CD14-positive monocyte (primary cell): Measurements from ENCODE around the gene SETD3. TPM values are rescaled to one million over a fixed set of nuclear protein-coding genes. Genes with fewer than 3 reads are reported as not detected.

Experiments used
- DNase-seq, 3 donors: peaks; one replicate each; pipeline ENCODE4 v3.0.0-alpha.2; 2011 to 2022
- H2AFZ ChIP-seq: 2 replicates; pipeline ENCODE4 v1.6.0; 2012; ENCODE audit warnings: mild to moderate bottlenecking, low read depth, low read length, inconsistent platforms; ENCODE audit not compliant: insufficient read depth, poor library complexity, severe bottlenecking
- H3K27ac ChIP-seq, 2 donors: 1 replicate in 1 of 2; 2 replicates in 1 of 2; pipeline ENCODE4 v1.5.1; 2012 to 2013; ENCODE audit warnings: low read length in 2 of 2, control low read depth in 1 of 2, inconsistent platforms in 1 of 2, low read depth in 1 of 2, mild to moderate bottlenecking in 1 of 2
- H3K27me3 ChIP-seq, 2 donors: one replicate each; pipeline versions ENCODE4 v1.6.0 to v1.6.1; 2011 to 2013; ENCODE audit warnings: low read length in 2 of 2; ENCODE audit not compliant: control insufficient read depth in 2 of 2, insufficient read depth in 2 of 2
- H3K36me3 ChIP-seq, 2 donors: replicated peaks in 1 of 2; 1 replicate in 1 of 2; 2 replicates in 1 of 2; pipeline versions ENCODE4 v1.5.1 to v1.6.1; 2012 to 2013; ENCODE audit warnings: low read length in 2 of 2, control low read depth in 1 of 2, inconsistent platforms in 1 of 2, mild to moderate bottlenecking in 1 of 2; ENCODE audit not compliant: insufficient read depth in 2 of 2, control insufficient read depth in 1 of 2
- H3K4me1 ChIP-seq, 2 donors: 1 replicate in 1 of 2; 2 replicates in 1 of 2; pipeline versions ENCODE4 v1.5.1 to v1.6.1; 2012 to 2013; ENCODE audit warnings: low read length in 2 of 2, control low read depth in 1 of 2, inconsistent platforms in 1 of 2, mild to moderate bottlenecking in 1 of 2, moderate library complexity in 1 of 2; ENCODE audit not compliant: insufficient read depth in 2 of 2, control insufficient read depth in 1 of 2
- H3K4me2 ChIP-seq: replicated peaks from 2 replicates; pipeline ENCODE3; 2012; ENCODE audit warnings: low read length, moderate library complexity, mild to moderate bottlenecking; ENCODE audit not compliant: poor library complexity, severe bottlenecking; ENCODE audit errors: extremely low read depth
- H3K4me3 ChIP-seq, 3 experiments: fragments of 200-600 bp in 1 of 3; sonication (generic) in 1 of 3; replicated peaks in 1 of 3; 1 replicate in 2 of 3; 2 replicates in 1 of 3; pipeline ENCODE4 v1.5.1; 2011 to 2013; ENCODE audit warnings: low read length in 3 of 3, mild to moderate bottlenecking in 3 of 3, control low read depth in 2 of 3, low read depth in 2 of 3, inconsistent platforms in 1 of 3, moderate library complexity in 1 of 3
- H3K79me2 ChIP-seq: 2 replicates; pipeline ENCODE4 v1.6.0; 2012; ENCODE audit warnings: mild to moderate bottlenecking, control low read depth, inconsistent platforms, low read length, moderate library complexity; ENCODE audit not compliant: insufficient read depth
- H3K9ac ChIP-seq: 2 replicates; pipeline ENCODE4 v1.6.0; 2017; ENCODE audit warnings: low read length, mild to moderate bottlenecking; ENCODE audit not compliant: insufficient read depth, poor library complexity, severe bottlenecking
- H3K9me3 ChIP-seq, 2 donors: replicated peaks in 1 of 2; 1 replicate in 1 of 2; 2 replicates in 1 of 2; pipeline versions ENCODE4 v1.5.1 to v1.6.1; 2012 to 2013; ENCODE audit warnings: low read length in 2 of 2, control low read depth in 1 of 2; ENCODE audit not compliant: control insufficient read depth in 1 of 2, insufficient read depth in 1 of 2
- H4K20me1 ChIP-seq: 2 replicates; pipeline ENCODE4 v1.6.0; 2012; ENCODE audit warnings: mild to moderate bottlenecking, low read length, control low read depth, moderate library complexity; ENCODE audit not compliant: insufficient read depth
- H3K27ac Mint-ChIP-seq, 7 donors: one replicate each; pipeline ENCODE4 v1.8.0; 2020; ENCODE audit warnings: mild to moderate bottlenecking in 7 of 7, mixed read lengths in 7 of 7, moderate library complexity in 6 of 7, inconsistent platforms in 2 of 7
- H3K27me3 Mint-ChIP-seq, 3 donors: one replicate each; pipeline ENCODE4 v1.8.0; 2021 to 2022; ENCODE audit warnings: low read depth in 3 of 3, mild to moderate bottlenecking in 3 of 3, mixed read lengths in 3 of 3, moderate library complexity in 3 of 3, inconsistent platforms in 1 of 3
- H3K36me3 Mint-ChIP-seq, 2 donors: one replicate each; pipeline ENCODE4 v1.8.0; 2020; ENCODE audit warnings: mixed read lengths in 2 of 2, inconsistent platforms in 1 of 2, mild to moderate bottlenecking in 1 of 2
- H3K4me1 Mint-ChIP-seq: one replicate; pipeline ENCODE4 v1.8.0; 2020; ENCODE audit warnings: mild to moderate bottlenecking, mixed read lengths
- H3K4me3 Mint-ChIP-seq, 2 donors: one replicate each; pipeline ENCODE4 v1.8.0; 2020; ENCODE audit warnings: mild to moderate bottlenecking in 2 of 2, mixed read lengths in 2 of 2, moderate library complexity in 1 of 2
- H3K9me3 Mint-ChIP-seq, 7 donors: one replicate each; pipeline ENCODE4 v1.8.0; 2020 to 2022; ENCODE audit warnings: mixed read lengths in 7 of 7, mild to moderate bottlenecking in 6 of 7, moderate library complexity in 6 of 7, inconsistent platforms in 2 of 7
- CTCF ChIP-seq: fragments of 200-600 bp; IDR thresholded peaks from one replicate; pipeline ENCODE4 v1.8.0; 2022; ENCODE audit warnings: antibody characterized with exemption, mild to moderate bottlenecking
- WGBS: methylation state at CpG from one replicate; pipeline ENCODE4 v1.1.5; 2013; ENCODE audit warnings: missing lambda C conversion rate; ENCODE audit not compliant: insufficient coverage; 5-methylcytosine and 5-hydroxymethylcytosine counted together
- intact Hi-C, 2 donors: fragments of 100-400 bp; cut with micrococcal nuclease; formaldehyde crosslinking; loops; one replicate each; pipeline versions ENCODE4 v1.15.0 to v1.15.1; 2023
- polyA plus RNA-seq, 3 donors: library from polyadenylated mRNA; depleted of rRNA in 1 of 3; unstranded in 2 of 3; stranded (reverse) in 1 of 3; fragments of 300-500 nt in 2 of 3; fragments of >200 nt in 1 of 3; fragmentation: Illumina TruSeq in 2 of 3; gene quantifications; 1 replicate in 2 of 3; 2 replicates in 1 of 3; pipeline ENCODE4 v1.2.3, GENCODE V29; 2012 to 2021

Gene SETD3
- polyA plus RNA-seq, 3 donors: 22.9 to 39.5 (median 38.7) TPM

DNA sequence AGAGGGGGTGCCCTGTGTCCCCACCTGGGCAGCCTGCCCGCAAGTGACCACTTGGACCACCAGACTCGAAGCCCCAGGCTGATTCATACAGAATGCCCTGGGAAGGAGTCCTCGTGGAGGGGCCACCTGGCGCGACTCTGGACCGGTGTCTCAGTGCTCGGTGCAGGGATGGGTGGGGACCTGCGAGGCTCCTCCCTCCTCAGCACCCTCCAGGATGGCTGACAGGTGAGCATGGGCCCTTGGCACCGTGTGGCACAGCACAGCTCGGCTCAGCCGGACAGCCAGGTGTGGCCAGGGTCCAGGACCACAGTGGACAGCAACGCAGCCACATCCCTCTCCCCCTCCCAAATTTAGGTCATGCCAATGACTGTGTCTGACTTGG lies 45.0 kb upstream of the SETD3 start:
- H3K4me2 ChIP-seq: no peak overlapping the region
- H3K27me3 Mint-ChIP-seq: peaks cover 0 to 1% (median under 1%) of the 10 kb centered on the region in 3 donors
- intact Hi-C loops: no loop called here

GRCh38 chr14:99524804-99525698 lies 44.4 kb upstream of the SETD3 start:
- DNase-seq: no peak
- H3K27ac Mint-ChIP-seq: no peak overlapping the region
- no peak overlapping the region for H3K4me2 ChIP-seq
- WGBS: 79% methylated on average over 15 of the region's 17 CpGs
- H4K20me1 ChIP-seq: no peaks in the 10 kb centered on the region
- H3K27me3 ChIP-seq: no peaks in the 10 kb centered on the region
- peaks cover 0 to 5% (median 1%) of the 10 kb centered on the region in 3 donors for H3K27me3 Mint-ChIP-seq
- TF ChIP-seq CTCF: no peak
- no peak overlapping the region for H3K4me3 ChIP-seq
- no peak overlapping the region for H3K9ac ChIP-seq
- no peaks in the 10 kb centered on the region for H3K79me2 ChIP-seq
- H3K36me3 Mint-ChIP-seq: no peaks in the 10 kb centered on the region
- no peak overlapping the region for H3K27ac ChIP-seq
- intact Hi-C loops: loop anchor here in 1 of 2 donors (5.0 kb wide), 1 partner anchor 357 kb away; no protein-coding TSS in a partner anchor
- no peak overlapping the region for H2AFZ ChIP-seq
- H3K9me3 ChIP-seq: no peaks in the 10 kb centered on the region
- H3K36me3 ChIP-seq: no peaks in the 10 kb centered on the region
- H3K4me3 Mint-ChIP-seq: no peak overlapping the region
- H3K4me1 Mint-ChIP-seq: no peaks in the 10 kb centered on the region
- no peaks in the 10 kb centered on the region for H3K4me1 ChIP-seq
- no peaks in the 10 kb centered on the region for H3K9me3 Mint-ChIP-seq

More for the DNA sequence above, 45.0 kb upstream of the SETD3 start:
- Mint-ChIP-seq H3K9me3 (no peaks in the 10 kb centered on the region), H3K36me3 (no peaks in the 10 kb centered on the region), H3K4me1 (no peaks in the 10 kb centered on the region), H3K4me3 (no peak overlapping the region), H3K27ac (no peak overlapping the region)
- no peak for TF ChIP-seq CTCF
- Histone ChIP-seq H2AFZ (no peak overlapping the region), H3K27ac (no peak overlapping the region), H3K4me3 (no peak overlapping the region), H3K79me2 (no peaks in the 10 kb centered on the region), H4K20me1 (no peaks in the 10 kb centered on the region), H3K27me3 (no peaks in the 10 kb centered on the region), H3K4me1 (no peaks in the 10 kb centered on the region), H3K9me3 (no peaks in the 10 kb centered on the region), H3K36me3 (no peaks in the 10 kb centered on the region), H3K9ac (no peak overlapping the region)
- DNase-seq: no peak
- WGBS: 99% methylated on average over 10 of the region's 12 CpGs
